ENCODE results near the gene PHTF2.

PHTF2 gene

GRCh38 chr7:77944183-77945182, 145.9 kb downstream of the PHTF2 start:
- no peak overlapping the region for H3K27ac ChIP-seq
- H3K36me3 ChIP-seq: peaks cover 0 to 32% (median 7%) of the 10 kb centered on the region in 11 experiments; a peak in 11 of 22 replicates

GRCh38 chr7:77950548-77950947, 152.0 kb downstream of the PHTF2 start:
- H4K20me1 ChIP-seq: no peaks in the 10 kb centered on the region
- no peaks in the 10 kb centered on the region for H3K27me3 ChIP-seq
- no peaks in the 10 kb centered on the region for H3K4me1 ChIP-seq
- H3K9me3 ChIP-seq (replicated peaks in 1 of 11): no peaks in the 10 kb centered on the region
- TF ChIP-seq Cebpa-rat (IDR thresholded peaks at IDR 0.05): no peak
- no peak overlapping the region for H3K9ac ChIP-seq
- H3K27ac ChIP-seq: no peak overlapping the region
- peaks cover 0 to 14% (median 8%) of the 10 kb centered on the region in 11 experiments; a peak in 11 of 22 replicates for H3K36me3 ChIP-seq
- H3K4me2 ChIP-seq: no peak overlapping the region
- H3K4me3 ChIP-seq: no peak overlapping the region

More at GRCh38 chr7:77944183-77945182, 145.9 kb downstream of the PHTF2 start:
- Histone ChIP-seq H3K9ac (no peak overlapping the region), H3K9me3 (replicated peaks in 1 of 11) (no peaks in the 10 kb centered on the region), H4K20me1 (no peaks in the 10 kb centered on the region), H3K27me3 (no peaks in the 10 kb centered on the region), H3K4me1 (peaks cover 0 to 8% (median 0%) of the 10 kb centered on the region in 10 experiments; a peak in 1 of 20 replicates), H3K4me2 (no peak overlapping the region), H3K4me3 (no peak overlapping the region)
- no peak for TF ChIP-seq Cebpa-rat (IDR thresholded peaks at IDR 0.05)

DNA sequence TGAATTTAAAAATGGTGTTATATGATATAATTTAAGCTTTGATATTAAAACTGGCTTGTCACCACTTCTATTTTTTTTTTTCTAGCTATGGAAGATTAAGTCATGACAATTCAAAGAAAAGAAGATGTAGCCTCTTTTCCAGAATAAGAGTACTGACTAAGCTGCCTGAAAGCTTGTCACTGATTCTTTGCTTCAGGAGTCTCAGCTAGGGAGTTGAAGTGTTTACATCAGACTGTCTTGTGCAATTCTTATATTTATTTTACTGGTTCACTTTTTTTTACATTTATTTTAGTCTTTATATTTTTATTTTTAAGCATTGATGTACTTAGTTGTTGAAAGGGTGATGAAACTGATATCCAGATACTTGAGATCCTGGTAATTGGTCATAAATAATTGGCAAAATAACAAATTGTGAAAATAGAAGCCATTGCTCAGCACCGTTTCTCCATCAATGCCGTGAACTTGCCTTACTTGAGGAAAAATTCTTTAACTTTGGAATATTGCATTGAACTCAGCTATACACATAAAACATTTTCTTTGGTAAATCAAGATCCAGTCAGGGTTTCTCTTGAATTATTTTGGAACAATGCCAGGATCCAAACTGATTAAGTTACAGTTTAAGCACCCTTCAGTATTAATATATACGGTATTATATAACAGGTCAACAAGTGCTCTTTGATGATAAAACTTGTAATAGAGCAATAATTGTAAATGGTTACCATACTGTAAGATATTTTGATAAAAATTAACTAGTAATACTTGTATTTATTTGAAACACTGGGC, 156.4 kb downstream of the PHTF2 start:
- Histone ChIP-seq H3K27ac (no peak overlapping the region), H3K4me2 (no peak overlapping the region), H3K4me3 (no peak overlapping the region), H3K27me3 (no peaks in the 10 kb centered on the region), H4K20me1 (no peaks in the 10 kb centered on the region), H3K9me3 (replicated peaks in 1 of 11) (no peaks in the 10 kb centered on the region), H3K36me3 (peaks cover 0 to 29% (median 10%) of the 10 kb centered on the region in 11 experiments; a peak in 11 of 22 replicates), H3K9ac (no peak overlapping the region), H3K4me1 (no peaks in the 10 kb centered on the region)
- TF ChIP-seq Cebpa-rat (IDR thresholded peaks at IDR 0.05): no peak

- no peak overlapping the region for H3K4me2 ChIP-seq
- TF ChIP-seq Cebpa-rat (IDR thresholded peaks at IDR 0.05): no peak
- peaks cover 0 to 29% (median 10%) of the 10 kb centered on the region in 11 experiments; a peak in 11 of 22 replicates for H3K36me3 ChIP-seq
- H3K4me1 ChIP-seq: no peaks in the 10 kb centered on the region
- H3K4me3 ChIP-seq: no peak overlapping the region
- no peak overlapping the region for H3K27ac ChIP-seq
- H3K27me3 ChIP-seq: no peaks in the 10 kb centered on the region
- no peaks in the 10 kb centered on the region for H4K20me1 ChIP-seq
- no peaks in the 10 kb centered on the region for H3K9me3 ChIP-seq (replicated peaks in 1 of 11)
- H3K9ac ChIP-seq: no peak overlapping the region
These were observed 159.9 kb downstream of the PHTF2 start for GRCh38 chr7:77958436-77958835.

GRCh38 chr7:77959080-77959479, 160.5 kb downstream of the PHTF2 start:
- Histone ChIP-seq H3K4me2 (no peak overlapping the region), H3K9me3 (replicated peaks in 1 of 11) (no peaks in the 10 kb centered on the region), H4K20me1 (no peaks in the 10 kb centered on the region), H3K27me3 (no peaks in the 10 kb centered on the region), H3K27ac (no peak overlapping the region), H3K36me3 (peaks cover 0 to 23% (median 6%) of the 10 kb centered on the region in 11 experiments; a peak in 11 of 22 replicates), H3K4me3 (no peak overlapping the region), H3K9ac (no peak overlapping the region), H3K4me1 (no peaks in the 10 kb centered on the region)
- no peak for TF ChIP-seq Cebpa-rat (IDR thresholded peaks at IDR 0.05)

DNA sequence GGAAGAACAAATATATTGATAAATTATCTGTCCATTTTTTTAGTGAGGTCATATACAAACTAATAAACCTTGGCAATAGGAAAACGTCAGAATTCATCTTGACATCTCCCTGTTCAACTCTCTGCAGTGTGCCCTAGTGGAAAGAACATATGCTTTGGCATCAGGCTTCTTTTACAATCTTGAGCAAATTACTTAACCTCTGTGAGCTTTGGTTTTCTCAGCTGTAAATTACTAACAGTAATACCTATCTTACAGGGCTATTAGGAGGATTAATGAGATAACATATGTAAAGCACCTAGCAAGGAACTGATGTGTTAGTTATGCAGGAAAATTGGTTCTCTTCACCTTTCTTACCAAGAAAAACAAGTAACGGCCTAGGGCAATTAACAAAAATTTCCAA, 161.8 kb downstream of the PHTF2 start:
- no peaks in the 10 kb centered on the region for H3K27me3 ChIP-seq
- no peak overlapping the region for H3K27ac ChIP-seq
- H4K20me1 ChIP-seq: no peaks in the 10 kb centered on the region
- no peak for TF ChIP-seq Cebpa-rat (IDR thresholded peaks at IDR 0.05)
- H3K36me3 ChIP-seq: peaks cover 0 to 15% (median 0%) of the 10 kb centered on the region in 11 experiments; a peak in 5 of 22 replicates
- H3K4me1 ChIP-seq: no peaks in the 10 kb centered on the region
- H3K9me3 ChIP-seq (replicated peaks in 1 of 11): no peaks in the 10 kb centered on the region
- no peak overlapping the region for H3K4me2 ChIP-seq
- H3K9ac ChIP-seq: no peak overlapping the region
- no peak overlapping the region for H3K4me3 ChIP-seq

GRCh38 chr7:77967429-77967828, 168.9 kb downstream of the PHTF2 start:
- Histone ChIP-seq H3K4me3 (no peak overlapping the region), H3K27me3 (no peaks in the 10 kb centered on the region), H3K27ac (no peak overlapping the region), H3K36me3 (0 out of 22 replicates have a peak, but pooled peaks cover 0 to 3% (median 0%) of the 10 kb centered on the region in 11 experiments), H3K4me2 (no peak overlapping the region), H3K9ac (no peak overlapping the region), H3K4me1 (no peaks in the 10 kb centered on the region), H3K9me3 (replicated peaks in 1 of 11) (no peaks in the 10 kb centered on the region), H4K20me1 (no peaks in the 10 kb centered on the region)
- no peak for TF ChIP-seq Cebpa-rat (IDR thresholded peaks at IDR 0.05)

- no peak overlapping the region for H3K9ac ChIP-seq
- H3K27ac ChIP-seq: no peak overlapping the region
- no peaks in the 10 kb centered on the region for H3K27me3 ChIP-seq
- no peaks in the 10 kb centered on the region for H3K4me1 ChIP-seq
- no peaks in the 10 kb centered on the region for H4K20me1 ChIP-seq
- H3K4me2 ChIP-seq: no peak overlapping the region
- no peak overlapping the region for H3K4me3 ChIP-seq
- H3K36me3 ChIP-seq: 0 out of 22 replicates have a peak, but pooled peaks cover 0 to under 1% (median 0%) of the 10 kb centered on the region in 11 experiments
- no peaks in the 10 kb centered on the region for H3K9me3 ChIP-seq (replicated peaks in 1 of 11)
- no peak for TF ChIP-seq Cebpa-rat (IDR thresholded peaks at IDR 0.05)
These were observed 173.2 kb downstream of the PHTF2 start for GRCh38 chr7:77971726-77972125.
